NCI-H2227 (cell line): ENCODE data around the gene TUB.

Experiments
- DNase-seq: peaks from one replicate; lab custom pipeline; 2025; ENCODE audit not compliant: unreplicated experiment; lab: John Stamatoyannopoulos, UW

TUB gene

DNA sequence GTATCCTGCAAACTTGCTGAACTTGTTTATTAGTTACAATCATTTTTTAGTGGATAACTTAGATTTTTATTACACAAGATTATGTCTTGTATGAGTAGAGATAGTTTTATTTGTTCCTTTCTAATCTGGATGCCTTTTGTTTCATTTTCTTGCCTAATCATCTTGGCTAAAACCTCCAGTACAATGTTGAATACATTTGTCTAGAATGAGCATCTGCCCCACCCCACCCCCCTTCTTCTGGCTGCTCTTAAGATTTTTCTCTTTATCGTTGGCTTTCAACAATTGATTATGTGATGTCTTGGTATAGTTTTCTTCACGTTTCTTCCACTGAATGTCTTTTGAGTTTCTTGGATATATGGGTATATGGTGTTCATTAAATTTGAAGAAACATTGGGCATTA lies 37.3 kb upstream of the TUB start:
- DNase-seq, result no peak

DNA sequence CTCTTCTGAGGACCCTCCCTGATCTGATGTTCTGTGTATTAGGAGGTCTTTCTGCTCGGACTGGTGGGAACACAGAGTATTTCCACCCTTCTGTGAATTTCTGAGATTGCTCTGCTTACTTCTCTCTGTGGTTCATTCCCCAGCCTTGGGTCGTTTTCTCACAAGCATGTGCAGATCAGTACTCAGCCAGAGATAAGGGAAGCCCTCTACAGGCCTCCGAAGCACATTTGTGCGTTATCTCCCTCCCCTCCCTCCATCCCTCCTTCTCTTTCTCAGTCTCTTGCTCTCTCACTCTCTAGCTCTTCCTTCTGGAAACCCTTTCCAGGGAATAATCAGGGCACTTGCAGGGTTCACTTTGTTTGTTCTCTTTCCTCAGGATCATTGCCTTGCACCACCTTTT lies 35.2 kb upstream of the TUB start:
- DNase-seq, result no peak

DNA sequence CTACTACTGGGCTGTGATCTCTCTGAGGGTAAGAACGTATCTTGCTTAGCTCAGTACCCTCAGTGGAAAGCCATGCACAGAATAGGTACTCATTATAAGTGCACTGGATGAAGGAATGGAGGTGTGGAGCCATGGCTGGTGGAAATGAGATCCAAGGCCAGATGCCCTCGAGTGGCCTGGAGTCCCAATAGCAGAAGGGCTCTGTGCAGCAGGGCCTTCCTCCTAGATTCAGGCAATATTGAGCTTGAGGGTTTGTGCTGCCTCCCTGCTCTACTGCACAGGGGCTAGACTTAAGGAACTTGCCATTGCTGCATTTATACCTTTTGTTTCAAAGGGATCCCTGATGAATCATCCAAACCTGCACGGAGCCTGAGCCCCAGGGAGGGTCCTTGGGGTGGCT lies 33.6 kb upstream of the TUB start:
- no peak for DNase-seq

DNA sequence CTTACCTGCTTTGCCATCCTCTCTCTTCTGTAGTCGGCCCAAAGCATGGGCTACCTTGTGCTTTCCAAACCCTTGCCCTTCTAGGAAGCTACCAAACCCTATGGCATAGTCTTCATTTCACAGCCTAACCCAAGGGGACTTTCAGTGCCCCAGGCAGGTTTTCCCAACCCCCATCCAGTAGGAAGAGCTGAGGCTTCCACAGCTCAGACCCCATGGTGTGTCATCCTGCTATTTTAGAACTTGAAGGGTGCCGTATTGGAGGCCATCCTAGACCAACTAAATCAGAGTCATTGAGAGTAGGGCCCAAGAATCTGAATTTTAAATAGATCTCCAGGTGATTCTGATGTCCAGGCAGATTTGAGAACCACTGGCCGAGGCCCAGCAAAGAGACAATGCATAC lies 31.9 kb upstream of the TUB start:
- no peak for DNase-seq

DNA sequence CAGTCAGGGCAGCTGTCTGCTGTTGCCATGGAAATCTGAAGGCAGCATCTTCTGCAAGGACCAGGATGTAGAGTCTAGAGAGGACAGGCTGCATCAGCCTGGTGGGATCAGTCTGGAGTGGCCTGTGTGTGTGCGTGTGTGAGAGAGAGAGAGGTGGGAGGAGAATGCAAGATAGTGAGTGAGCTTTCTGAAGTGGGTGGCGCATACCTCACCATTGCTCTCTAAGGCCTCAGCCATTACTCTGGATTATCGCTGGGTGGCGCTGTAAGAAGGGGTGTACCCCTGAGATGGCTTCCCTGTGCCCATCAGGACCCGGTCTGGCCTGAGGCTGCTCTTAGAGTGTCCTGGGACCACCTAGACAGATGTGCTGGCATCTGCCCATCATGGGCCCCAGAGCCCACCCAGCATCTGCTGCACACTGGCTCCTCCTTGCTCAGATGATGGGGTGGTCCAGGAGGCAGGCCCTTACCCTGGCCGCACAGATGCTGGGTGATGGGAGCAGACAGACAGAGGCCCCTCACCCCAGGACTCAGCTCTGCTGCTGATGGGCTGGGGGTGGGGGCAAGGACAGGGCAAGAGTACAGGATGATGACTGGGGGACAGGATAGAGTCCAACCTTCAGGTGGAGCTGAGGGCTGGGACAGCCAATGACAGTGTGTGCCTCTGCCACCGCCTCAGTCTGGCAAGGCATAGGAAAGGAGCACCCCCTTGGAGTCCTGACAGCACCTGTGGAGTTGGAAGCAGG lies 25.7 kb upstream of the TUB start:
- DNase-seq, result no peak

DNA sequence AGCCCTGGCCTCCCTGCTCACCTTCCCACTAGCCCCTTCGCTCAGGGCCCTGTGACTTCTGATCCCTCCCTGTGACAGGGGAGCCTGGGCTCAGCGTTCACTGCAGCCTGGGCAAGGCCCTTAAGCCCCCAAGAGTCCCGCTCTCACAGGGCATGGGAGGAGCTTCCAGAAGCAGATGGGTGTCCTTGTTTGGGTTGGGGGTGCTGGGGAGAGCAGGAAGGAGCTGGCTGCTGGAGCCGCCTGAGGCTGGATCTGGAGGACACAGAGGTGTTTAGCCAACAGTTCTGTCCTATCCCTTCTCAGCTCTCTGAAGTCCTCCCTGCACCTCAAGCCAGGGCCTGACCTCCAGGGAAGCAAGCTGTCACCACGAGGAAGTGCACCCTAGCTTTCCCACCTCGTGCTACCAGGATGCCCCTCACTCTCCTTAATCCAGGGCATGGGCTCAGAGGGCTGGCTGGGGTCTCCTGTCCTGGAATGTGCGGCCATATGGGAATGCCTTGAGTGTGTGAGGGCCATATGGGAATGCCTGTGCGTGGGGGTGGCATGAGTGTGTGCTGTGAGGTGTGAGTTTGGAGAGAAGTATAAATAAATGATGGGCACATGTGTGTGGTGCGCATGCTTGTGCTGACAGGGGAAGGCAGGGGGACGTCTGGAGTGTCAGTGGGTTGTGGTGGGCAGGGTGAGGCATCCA lies 25.0 kb upstream of the TUB start:
- no peak for DNase-seq

DNA sequence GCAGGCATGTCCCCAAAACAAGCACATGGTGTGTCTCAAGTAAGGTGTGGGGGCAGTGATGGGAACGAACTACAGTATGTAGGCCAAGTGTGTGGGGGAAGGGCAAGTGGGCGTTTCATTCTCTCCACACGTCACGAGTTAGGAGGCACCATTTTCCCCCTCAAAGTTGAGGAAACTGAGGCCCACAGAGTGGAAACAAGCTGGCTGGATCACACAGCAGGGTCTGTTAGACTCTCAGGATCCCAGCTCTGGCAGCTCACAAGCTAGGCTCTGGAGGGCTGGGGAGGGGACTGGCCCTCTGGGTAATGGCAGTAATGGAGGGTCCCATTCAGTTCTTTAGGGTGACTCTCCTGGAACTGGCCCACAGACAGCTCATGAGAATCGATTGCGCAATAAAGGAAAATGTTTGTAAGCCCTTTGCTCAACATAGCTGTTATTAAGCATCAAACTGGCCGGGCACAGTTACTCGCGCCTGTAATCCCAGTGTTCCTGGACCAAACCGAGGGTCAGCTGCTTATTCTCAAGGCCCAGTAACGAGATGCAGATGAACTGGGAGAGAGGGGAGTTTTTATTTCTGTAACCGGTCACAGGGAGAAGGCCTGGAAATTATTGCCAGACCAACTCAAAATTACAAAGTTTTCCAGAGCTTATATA lies 24.1 kb upstream of the TUB start:
- no peak for DNase-seq

DNA sequence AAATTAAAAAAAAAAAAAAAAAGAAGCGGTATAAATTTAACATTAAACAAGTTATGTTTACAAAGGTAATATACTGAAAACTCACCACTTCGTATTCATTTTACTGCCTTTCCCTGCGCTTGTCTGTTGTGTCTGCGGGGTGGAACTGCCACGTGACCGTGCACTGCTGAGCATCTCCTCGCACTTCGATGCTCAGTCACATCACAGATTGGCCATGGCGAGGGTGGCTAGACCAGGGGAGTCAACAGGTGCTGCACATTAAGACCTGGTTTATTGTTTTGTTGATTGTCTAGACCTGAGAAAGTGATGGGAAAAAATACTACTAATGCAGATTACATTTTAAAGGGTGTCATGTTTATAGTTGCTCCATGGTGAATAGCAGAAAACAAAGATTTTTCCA lies 22.8 kb upstream of the TUB start:
- DNase-seq, result no peak

DNA sequence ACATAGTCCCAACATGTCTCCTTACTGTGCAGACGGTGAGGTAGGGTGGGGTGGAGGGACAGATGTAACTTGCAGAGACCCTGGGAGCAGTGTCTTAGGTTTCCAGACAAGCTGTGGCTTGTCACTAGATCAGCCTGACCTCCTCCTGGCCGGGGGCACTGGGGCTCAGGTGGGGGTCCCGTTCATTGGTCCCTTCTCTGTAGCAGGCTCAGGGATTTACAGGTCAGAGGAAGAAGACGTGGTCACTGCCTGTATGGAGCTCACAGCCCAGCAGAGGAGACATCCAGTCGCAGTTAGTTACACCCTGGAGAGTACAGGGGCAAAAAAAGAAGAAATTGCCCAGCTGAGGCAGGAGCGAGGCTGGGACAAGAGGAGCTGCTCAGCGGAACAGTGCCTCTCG lies 22.0 kb upstream of the TUB start:
- no peak for DNase-seq

DNA sequence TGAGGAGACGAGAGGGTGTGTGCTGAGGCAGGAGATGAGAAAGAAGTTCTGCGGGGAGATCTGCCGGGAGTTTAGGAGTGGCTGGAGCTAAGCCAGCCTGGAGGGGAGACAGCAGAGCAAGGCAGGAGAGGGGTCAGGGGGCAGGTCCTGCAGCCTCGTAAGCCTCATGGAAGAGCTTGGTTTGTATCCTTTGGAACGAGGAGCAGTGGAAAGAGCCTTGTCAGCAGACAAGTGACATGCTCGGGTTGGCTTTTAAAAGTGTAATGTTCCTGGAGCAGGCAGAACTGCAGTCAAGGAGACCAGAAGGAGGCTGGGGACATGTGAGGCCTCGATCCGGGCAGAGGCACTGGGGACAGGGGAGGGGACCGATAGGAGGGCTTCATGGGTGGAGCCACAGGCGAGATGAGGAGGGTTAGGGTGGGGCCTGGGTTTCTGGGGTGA lies 21.4 kb upstream of the TUB start:
- DNase-seq, result no peak

DNA sequence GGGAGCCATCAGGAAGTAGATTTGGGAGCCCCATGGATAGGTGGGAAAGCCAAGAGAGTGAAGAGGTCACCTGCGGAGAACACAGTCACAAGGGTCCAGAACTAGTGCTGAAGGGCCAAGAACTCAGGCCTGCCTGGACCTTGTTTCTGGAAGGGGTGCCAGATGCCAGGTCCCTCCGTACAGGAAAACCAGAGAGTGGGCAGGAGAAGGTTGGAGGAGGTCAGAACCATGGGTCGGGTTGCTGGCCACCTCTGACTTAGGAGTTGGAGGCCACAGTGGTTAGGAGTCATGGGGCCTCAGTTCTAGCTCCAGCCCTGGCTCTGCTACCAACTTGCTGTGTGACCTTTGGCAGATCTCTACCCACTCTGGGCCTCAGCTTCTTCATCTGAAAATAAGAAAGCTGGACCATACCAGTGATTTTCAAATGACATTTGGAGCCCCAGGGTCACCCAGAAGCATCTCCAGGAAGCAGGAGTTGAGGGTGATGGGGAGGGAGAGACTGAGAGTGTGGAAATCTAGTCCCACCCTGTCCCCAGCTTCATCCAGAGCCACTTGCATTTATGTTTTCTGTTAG lies 20.8 kb upstream of the TUB start:
- no peak for DNase-seq

DNA sequence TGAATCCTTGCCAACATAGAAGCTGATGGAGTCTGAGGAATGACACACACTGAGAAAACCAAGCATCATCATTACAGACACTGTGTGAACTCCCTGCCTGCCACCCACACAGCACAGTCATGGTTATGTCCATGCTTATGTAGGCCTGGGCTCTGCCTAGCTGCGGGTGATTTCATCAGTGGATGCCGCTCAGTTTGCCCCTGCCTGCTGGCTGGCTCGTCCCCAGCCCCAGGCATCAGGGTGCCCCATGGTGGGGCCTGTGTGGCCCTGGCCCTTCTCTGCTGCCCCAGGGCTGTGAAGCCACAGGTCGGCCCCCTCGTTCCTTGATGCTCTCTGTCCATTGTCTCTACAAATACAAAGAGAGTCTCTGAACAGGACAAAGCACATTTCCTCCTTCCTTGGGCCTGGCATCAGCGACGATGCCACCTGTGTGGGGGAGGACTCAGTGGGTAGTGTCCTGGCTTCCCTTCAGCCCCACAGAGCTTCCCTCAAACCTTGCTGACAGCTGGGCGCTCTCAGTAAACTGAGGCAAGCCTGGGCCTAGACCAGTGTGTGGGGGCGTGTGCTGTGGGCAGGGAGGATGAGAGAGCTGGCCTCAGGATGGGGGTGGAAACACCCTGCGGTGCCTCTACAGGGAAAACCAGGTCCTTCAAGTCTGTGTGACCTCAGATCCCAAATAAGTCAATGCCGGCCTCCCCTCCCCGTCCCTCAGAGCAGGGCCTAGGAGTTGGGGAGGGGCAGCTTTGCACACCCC lies 20.0 kb upstream of the TUB start:
- no peak for DNase-seq

DNA sequence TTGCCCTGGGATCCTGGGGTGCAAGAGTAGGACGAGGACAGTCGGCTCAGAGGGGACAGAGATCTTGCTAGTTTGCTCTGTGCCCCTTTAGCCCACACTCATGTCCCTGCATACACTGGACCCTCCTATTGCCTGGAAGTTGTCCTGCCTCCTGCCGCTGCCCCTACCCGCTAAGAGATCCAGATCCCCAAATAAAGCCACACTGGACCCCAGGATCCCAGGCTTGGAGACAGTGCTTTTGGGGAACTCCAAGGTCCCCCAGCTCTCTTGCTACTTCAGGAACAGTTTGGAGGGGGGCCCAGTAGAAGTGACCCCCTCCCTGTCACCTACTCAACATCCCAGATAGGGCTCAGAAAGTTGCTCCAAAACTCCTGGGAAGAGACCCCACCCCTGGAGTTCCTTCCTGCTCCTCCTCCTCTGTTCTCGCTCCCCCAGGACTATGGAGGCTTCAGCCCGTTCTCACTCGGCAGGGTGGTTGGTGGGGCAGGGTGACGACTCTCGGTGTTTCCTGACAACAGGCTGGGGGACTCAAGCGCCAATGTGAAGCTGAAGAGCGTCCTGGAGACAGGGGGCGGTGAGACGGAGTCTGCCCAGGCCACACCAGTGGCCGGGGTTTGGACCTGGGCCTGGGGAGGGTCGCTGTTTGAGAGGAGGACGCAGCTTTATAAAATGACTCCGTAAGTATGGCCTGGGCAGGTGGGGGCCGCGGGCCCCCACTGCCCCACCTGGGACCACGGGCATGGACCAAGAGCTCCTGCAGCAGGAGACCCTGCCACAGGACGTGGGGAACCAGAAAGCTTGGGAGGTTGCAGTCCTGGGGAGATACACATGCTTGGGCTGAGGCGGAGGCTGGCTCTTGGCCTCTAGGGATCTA lies 19.2 kb upstream of the TUB start:
- no peak for DNase-seq

DNA sequence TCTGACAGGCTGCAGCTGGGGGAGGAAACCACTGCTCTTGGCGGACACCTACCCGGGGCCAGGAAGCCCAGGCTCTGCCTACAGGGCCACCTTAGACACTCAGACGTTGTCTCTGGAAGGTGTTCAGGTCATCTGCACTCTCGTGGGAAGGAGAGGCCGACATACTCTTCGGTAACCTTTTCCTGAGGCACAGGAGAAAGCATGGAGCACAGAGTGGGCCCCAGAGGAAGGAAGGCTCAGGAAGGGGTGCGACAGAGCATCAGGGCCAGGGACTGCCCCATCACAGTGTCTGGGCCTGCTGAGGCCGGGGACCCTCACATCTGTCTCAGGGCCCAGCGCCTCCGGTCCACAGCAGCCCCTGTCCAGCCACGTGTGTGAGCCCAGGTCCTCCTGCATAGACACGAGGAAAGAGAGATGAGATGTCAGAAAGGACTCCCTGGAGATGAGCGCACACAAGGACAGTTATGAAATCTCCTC lies 18.2 kb upstream of the TUB start:
- no peak for DNase-seq

DNA sequence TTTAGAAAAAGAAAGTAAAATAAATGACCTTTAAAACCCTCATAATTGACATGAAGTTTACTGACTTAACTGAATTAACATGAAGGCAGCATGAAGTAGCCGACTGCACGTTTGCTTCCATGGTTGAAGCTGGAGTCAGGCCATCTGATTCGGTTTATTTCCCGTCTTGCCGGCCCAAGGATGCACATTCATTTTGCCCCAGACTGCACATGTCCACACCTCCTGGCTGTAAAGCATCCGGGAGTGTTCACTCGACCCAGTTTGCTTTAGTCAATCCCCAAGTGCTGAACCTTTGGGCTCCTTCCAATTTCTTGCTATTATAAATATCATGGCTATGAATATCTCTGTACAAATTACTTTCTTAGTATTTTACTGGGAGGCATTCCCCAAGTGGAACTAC lies 17.7 kb upstream of the TUB start:
- DNase-seq, result no peak

DNA sequence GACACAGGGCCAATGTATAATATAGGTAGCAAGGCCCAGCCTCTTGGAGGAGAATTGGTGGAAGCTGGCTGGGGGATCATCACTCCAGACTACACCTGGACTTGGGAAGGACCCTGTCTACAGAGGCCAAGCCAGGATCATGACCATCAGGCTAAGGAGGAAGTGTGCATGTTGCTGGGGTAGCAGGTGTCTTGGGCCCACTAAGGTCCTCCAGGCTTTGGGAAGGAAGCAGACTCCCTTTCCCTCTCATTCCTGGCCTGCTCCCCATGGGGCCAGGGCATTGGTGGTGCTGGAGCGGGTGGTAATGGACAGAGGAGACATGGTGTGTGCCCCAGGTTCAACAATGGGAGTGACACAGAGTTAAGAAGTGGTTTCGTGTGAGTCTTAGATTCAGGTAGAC lies 16.0 kb upstream of the TUB start:
- no peak for DNase-seq

DNA sequence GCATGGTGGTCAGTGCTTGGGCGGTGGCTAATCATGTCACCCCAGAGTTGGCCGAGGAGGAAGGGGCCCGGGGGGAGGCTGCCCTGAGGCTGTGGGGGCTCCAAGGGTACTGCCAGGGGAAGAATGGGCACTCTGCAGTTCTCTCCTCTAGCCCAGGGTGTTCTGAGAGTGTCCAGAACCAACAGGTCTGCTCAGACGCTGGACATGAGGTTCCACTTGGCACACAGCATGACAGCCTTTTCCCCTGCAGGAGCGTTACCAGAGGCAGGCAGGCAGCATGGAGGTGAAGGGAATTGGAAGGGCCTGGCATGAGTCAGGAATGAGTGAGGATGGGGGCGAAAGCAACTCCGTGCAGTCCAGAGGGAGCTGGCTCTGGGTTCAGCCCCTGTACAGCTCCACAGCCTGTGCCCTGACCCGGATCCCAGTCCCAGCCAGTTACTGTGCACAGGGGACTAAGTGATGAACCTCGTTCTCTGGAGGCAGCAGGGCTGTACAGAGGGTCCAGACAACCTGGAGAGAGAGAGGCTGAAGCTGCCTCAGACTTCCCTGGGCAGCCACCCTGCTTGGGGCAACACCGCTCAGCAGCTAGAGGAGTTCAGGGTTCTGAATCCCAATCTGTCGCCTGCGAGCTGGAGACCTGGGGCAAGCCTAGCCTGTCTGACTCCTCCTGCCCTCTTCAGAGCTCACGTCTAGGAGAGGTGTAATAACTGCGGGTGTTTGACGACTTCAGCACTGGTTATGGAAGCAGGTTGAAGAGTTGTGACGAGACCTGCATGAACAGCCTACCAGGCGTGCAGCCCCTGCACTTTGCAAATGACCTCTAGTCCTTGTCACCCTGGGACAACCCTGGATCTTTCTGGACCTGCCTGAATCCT lies 14.7 kb upstream of the TUB start:
- DNase-seq, result no peak

DNA sequence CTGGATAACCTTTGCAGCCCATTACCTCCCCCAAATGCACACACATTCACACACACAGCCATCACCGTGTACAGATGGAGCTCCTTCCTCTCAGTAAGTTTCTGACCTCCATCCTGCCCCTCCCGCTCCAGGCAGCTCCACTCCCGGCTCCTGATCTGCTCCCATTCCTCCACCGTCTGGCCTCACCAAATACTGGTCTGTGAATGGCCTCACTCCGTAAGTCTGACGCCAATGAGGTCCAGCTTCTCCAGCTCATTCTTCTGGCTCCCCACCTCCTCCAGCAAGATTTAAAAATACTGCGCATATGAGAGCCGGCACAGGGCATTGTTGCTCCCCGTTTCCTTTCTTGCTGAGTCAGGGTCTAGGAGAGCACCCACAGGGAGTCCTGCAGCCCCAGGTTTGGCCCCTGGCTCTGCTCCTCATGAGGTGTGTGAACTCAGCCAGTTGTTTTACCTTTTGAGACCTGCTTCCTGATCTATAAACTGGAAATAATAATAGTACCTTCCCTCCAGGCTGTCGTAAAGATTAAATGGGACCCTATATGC lies 14.0 kb upstream of the TUB start:
- no peak for DNase-seq

DNA sequence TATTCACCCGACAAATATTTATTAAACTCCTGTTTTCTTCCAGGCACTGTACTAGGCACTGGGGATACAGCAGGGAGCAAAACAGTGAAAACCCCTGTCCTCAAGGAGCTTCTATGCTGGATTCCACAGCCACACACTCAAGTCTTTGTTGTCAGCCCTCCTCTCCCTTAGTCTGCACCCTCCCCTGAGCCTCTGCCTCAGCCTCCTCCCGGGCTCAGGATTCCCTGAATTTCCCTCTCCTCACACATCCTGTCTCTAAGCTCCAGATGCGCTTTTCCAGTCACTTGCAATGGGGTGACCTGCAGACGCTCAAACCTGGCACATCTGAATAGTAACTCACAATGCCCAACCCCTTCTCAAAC lies 13.5 kb upstream of the TUB start:
- no peak for DNase-seq
